SK-N-SH (cell line): ENCODE data around the gene AHCYL1. TPM values are rescaled to one million over a fixed set of nuclear protein-coding genes. Genes with fewer than 3 reads are reported as not detected.

ENCODE experiments used
- CTCF ChIA-PET: fragments of 300-600, 350-600 bp; formaldehyde crosslinking; extraction: SDS; loops from one replicate; lab custom pipeline; 2021; lab: Yijun Ruan, JAX
- POLR2A ChIA-PET: fragments of 350-600 bp; sonication (Branson Sonifier 250); formaldehyde crosslinking; extraction: SDS; loops from one replicate; lab custom pipeline; 2020; ENCODE audit warnings: antibody characterized with exemption, inconsistent platforms; lab: Yijun Ruan, JAX
- DNase-seq: peaks from one replicate; pipeline ENCODE4 v3.0.0; 2012
- H2AFZ ChIP-seq: fragments of 200-600 bp; sonication (generic); 2 replicates; pipeline ENCODE4 v1.8.1; 2016; ENCODE audit warnings: antibody characterized with exemption, mild to moderate bottlenecking, low read depth
- H3F3A ChIP-seq: fragments of 200-600 bp; sonication (generic); replicated peaks from 2 replicates; pipeline ENCODE3; 2016; ENCODE audit warnings: antibody characterized with exemption, mild to moderate bottlenecking; ENCODE audit not compliant: insufficient read depth
- H3K27ac ChIP-seq, 2 experiments: fragments of 200-500 bp in 1 of 2; fragments of 200-600 bp in 1 of 2; sonication (Bioruptor generic) in 1 of 2; sonication (generic), shearing (Covaris generic) in 1 of 2; 2 replicates each; pipeline versions ENCODE4 v1.5.1 to v1.6.1; 2014 to 2016; ENCODE audit warnings: low read depth in 2 of 2, inconsistent platforms in 1 of 2, low read length in 1 of 2, mild to moderate bottlenecking in 1 of 2, mixed read lengths in 1 of 2
- H3K27me3 ChIP-seq: fragments of 200-600 bp; sonication (generic), shearing (Covaris generic); 2 replicates; pipeline ENCODE4 v1.6.1; 2016; ENCODE audit warnings: mixed run types; ENCODE audit not compliant: insufficient read depth
- H3K36me3 ChIP-seq, 2 experiments: fragments of 200-500 bp in 1 of 2; fragments of 200-600 bp in 1 of 2; sonication (Bioruptor generic) in 1 of 2; sonication (generic) in 1 of 2; replicated peaks in 1 of 2; 2 replicates each; pipeline versions ENCODE3 to v1.5.1; 2014 to 2016; ENCODE audit warnings: low read length in 1 of 2, mild to moderate bottlenecking in 1 of 2; ENCODE audit not compliant: insufficient read depth in 2 of 2, control insufficient read depth in 1 of 2
- H3K4me1 ChIP-seq, 2 experiments: fragments of 200-500 bp in 1 of 2; fragments of 200-600 bp in 1 of 2; sonication (Bioruptor generic) in 1 of 2; sonication (generic), shearing (Covaris generic) in 1 of 2; 2 replicates each; pipeline versions ENCODE4 v1.5.1 to v1.6.1; 2014 to 2016; ENCODE audit warnings: low read depth in 1 of 2, low read length in 1 of 2, mixed run types in 1 of 2; ENCODE audit not compliant: insufficient read depth in 2 of 2, control insufficient read depth in 1 of 2
- H3K4me2 ChIP-seq: fragments of 200-600 bp; sonication (generic), shearing (Covaris generic); 2 replicates; pipeline ENCODE4 v1.6.1; 2017; ENCODE audit warnings: mixed run types
- H3K4me3 ChIP-seq, 2 experiments: fragments of 200-500 bp in 1 of 2; fragments of 200-600 bp in 1 of 2; sonication (Bioruptor generic) in 1 of 2; sonication (generic), shearing (Covaris generic) in 1 of 2; 2 replicates each; pipeline versions ENCODE4 v1.5.1 to v1.8.1; 2014 to 2016; ENCODE audit warnings: low read depth in 2 of 2, inconsistent platforms in 1 of 2, low read length in 1 of 2, mild to moderate bottlenecking in 1 of 2, mixed read lengths in 1 of 2, moderate library complexity in 1 of 2
- H3K79me2 ChIP-seq: fragments of 200-600 bp; sonication (generic); 2 replicates; pipeline ENCODE4 v1.8.1; 2017; ENCODE audit warnings: mild to moderate bottlenecking; ENCODE audit not compliant: insufficient read depth
- H3K9ac ChIP-seq: fragments of 200-600 bp; sonication (generic); 2 replicates; pipeline ENCODE4 v1.6.1; 2017; ENCODE audit warnings: mixed run types
- H3K9me2 ChIP-seq: fragments of 200-600 bp; sonication (generic); 2 replicates; pipeline ENCODE4 v1.6.1; 2017; ENCODE audit warnings: mixed run types
- H3K9me3 ChIP-seq: fragments of 200-600 bp; sonication (generic); 2 replicates; pipeline ENCODE4 v1.6.1; 2017; ENCODE audit warnings: mixed run types, mild to moderate bottlenecking, moderate library complexity
- H4K20me1 ChIP-seq: fragments of 200-600 bp; sonication (generic); 2 replicates; pipeline ENCODE4 v1.6.1; 2017; ENCODE audit warnings: mild to moderate bottlenecking, mixed run types; ENCODE audit not compliant: insufficient read depth
- ELF1 ChIP-seq: IDR thresholded peaks from 2 replicates; pipeline ENCODE4 v1.4.0; 2012
- GATA2 ChIP-seq: sonication (generic); formaldehyde crosslinking; IDR thresholded peaks from 2 replicates; pipeline ENCODE4 v1.5.0; 2020; ENCODE audit warnings: mild to moderate bottlenecking, missing genetic modification reagents
- MXI1 ChIP-seq: IDR thresholded peaks from 2 replicates; pipeline ENCODE4 v1.6.1; 2012; ENCODE audit warnings: mild to moderate bottlenecking, low read depth, low read length, improper control_type of control experiment
- NFIC ChIP-seq: IDR thresholded peaks from 2 replicates; pipeline ENCODE4 v1.4.0; 2012; ENCODE audit warnings: borderline replicate concordance
- NRF1 ChIP-seq: IDR thresholded peaks from 2 replicates; pipeline ENCODE4 v1.6.1; 2012; ENCODE audit warnings: low read depth, mild to moderate bottlenecking, low read length
- POLR2AphosphoS5 ChIP-seq: IDR thresholded peaks from 2 replicates; pipeline ENCODE4 v1.6.1; 2012; ENCODE audit warnings: low read depth, low read length
- RCOR1 ChIP-seq: fragments of 150-350 bp; IDR thresholded peaks from 2 replicates; pipeline ENCODE4 v1.6.1; 2017; ENCODE audit warnings: antibody characterized with exemption, low read length
- RXRA ChIP-seq: IDR thresholded peaks from 2 replicates; pipeline ENCODE4 v1.4.0; 2012; ENCODE audit warnings: low read depth, mild to moderate bottlenecking, borderline replicate concordance
- TCF12 ChIP-seq: IDR thresholded peaks from 2 replicates; pipeline ENCODE4 v1.4.0; 2012
- TEAD4 ChIP-seq: IDR thresholded peaks from 2 replicates; pipeline ENCODE4 v1.4.0; 2012; ENCODE audit warnings: mild to moderate bottlenecking, borderline replicate concordance; ENCODE audit not compliant: insufficient read depth
- YY1 ChIP-seq: IDR thresholded peaks from 2 replicates; pipeline ENCODE4 v1.4.0; 2012; ENCODE audit warnings: low read depth, mild to moderate bottlenecking
- WGBS: methylation state at CpG from one replicate; pipeline ENCODE4 v1.1.6; 2017; ENCODE audit warnings: low lambda C conversion rate; 5-methylcytosine and 5-hydroxymethylcytosine counted together
- polyA plus RNA-seq, 3 experiments: library from polyadenylated mRNA; depleted of rRNA; stranded (reverse); fragments of >200 nt; gene quantifications; 2 replicates each; pipeline ENCODE4 v1.2.3, GENCODE V29; 2012
- TF ChIP-seq, protein P1 (sequence below): fragments of 200-600 bp; sonication (generic); IDR thresholded peaks from 2 replicates; pipeline ENCODE4 v1.6.1; 2017; ENCODE audit warnings: antibody characterized with exemption, mild to moderate bottlenecking, moderate library complexity
- TF ChIP-seq, protein P2 (sequence below): fragments of 150-350 bp; IDR thresholded peaks from 2 replicates; pipeline ENCODE4 v1.6.1; 2017; ENCODE audit warnings: antibody characterized with exemption, low read length, low read depth, borderline replicate concordance
- TF ChIP-seq, protein P3 (sequence below): fragments of 150-350 bp; IDR thresholded peaks from 2 replicates; pipeline ENCODE4 v1.6.1; 2016; ENCODE audit warnings: mild to moderate bottlenecking, low read depth, low read length
- TF ChIP-seq, protein P4 (sequence below): IDR thresholded peaks from 2 replicates; pipeline ENCODE4; 2012
- TF ChIP-seq, protein P5 (sequence below): IDR thresholded peaks from 2 replicates; pipeline ENCODE4 v1.4.0; 2012; ENCODE audit warnings: low read depth

Gene AHCYL1
- polyA plus RNA-seq, 1 of the 3 experiments (the other 2 are of a cell fraction) = 39.7 TPM

DNA sequence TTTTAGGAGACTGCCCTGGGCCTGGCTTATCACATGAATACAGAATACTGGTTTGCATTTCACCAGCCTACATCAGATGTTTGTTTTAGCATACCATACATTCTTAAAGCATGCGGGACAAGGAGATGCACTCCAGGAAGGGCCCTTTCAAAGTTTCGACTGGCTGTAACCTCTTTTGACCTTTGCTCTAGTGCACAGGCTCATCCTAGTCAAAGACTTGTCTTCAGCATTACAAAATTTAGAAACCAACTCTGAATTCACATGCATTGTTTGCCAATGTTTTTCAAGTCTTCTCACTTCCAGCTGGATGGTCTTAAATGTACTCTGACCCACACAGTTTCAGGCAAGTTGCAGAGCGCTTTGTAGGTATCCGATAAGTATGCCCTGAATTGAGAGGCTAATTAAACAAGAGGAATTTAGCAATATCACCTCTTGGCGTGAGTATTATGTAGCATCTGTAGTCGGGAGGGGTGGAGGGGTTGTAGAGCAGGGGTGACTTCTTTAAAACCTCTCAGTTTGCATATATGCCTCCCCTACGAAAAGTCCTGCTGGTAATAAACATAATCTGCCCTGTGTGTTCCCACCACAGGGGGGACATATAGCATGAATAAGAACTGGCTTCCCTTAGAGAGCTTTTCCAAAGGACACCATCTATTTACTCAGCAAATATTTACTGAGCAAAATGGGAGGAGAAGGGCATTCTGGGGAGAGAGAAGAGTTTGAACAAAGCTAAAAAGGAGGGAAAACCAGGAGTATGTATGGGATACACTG is 24.4 kb upstream of the AHCYL1 start:
- ChIA-PET CTCF (interaction anchor here (1.3 to 5.4 kb wide), 3 partner anchors 23 to 185 kb away, joined by 3 to 33 read pairs (median 3); partner anchors contain the start of gene AHCYL1), POLR2A (no interaction called here)
- H3K79me2 ChIP-seq = no peaks in the 10 kb centered on the region
- H3K9ac ChIP-seq = peak overlapping the region; percentile 48; the same call in 1 of the 2 replicates
- H3F3A ChIP-seq = no peaks in the 10 kb centered on the region
- peak overlapping the region; percentile 80; the same call in 1 of the 2 replicates for H2AFZ ChIP-seq
- no peaks in the 10 kb centered on the region for H3K27me3 ChIP-seq
- H3K9me3 ChIP-seq = no peaks in the 10 kb centered on the region
- H3K36me3 ChIP-seq = no peaks in the 10 kb centered on the region
- WGBS = 57% methylated on average over 7 of the region's 7 CpGs
- H3K9me2 ChIP-seq = no peaks in the 10 kb centered on the region
- no peaks in the 10 kb centered on the region for H4K20me1 ChIP-seq
- peak overlapping the region; percentile 46; the same call in 1 of the 2 replicates for H3K4me2 ChIP-seq
- no peak for DNase-seq
- no peak for TF ChIP-seq RCOR1
- TF ChIP-seq TEAD4 = no peak
- TF ChIP-seq, protein P1, sequence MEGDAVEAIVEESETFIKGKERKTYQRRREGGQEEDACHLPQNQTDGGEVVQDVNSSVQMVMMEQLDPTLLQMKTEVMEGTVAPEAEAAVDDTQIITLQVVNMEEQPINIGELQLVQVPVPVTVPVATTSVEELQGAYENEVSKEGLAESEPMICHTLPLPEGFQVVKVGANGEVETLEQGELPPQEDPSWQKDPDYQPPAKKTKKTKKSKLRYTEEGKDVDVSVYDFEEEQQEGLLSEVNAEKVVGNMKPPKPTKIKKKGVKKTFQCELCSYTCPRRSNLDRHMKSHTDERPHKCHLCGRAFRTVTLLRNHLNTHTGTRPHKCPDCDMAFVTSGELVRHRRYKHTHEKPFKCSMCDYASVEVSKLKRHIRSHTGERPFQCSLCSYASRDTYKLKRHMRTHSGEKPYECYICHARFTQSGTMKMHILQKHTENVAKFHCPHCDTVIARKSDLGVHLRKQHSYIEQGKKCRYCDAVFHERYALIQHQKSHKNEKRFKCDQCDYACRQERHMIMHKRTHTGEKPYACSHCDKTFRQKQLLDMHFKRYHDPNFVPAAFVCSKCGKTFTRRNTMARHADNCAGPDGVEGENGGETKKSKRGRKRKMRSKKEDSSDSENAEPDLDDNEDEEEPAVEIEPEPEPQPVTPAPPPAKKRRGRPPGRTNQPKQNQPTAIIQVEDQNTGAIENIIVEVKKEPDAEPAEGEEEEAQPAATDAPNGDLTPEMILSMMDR = peak; percentile 23; the same call in 1 of the 2 replicates
- no peak for TF ChIP-seq NRF1
- no peak for TF ChIP-seq ELF1
- TF ChIP-seq TCF12 = peak; percentile 64; the same call in 1 of the 2 replicates
- no peak for TF ChIP-seq GATA2 (CRISPR knock-in tag)
- TF ChIP-seq, protein P2, sequence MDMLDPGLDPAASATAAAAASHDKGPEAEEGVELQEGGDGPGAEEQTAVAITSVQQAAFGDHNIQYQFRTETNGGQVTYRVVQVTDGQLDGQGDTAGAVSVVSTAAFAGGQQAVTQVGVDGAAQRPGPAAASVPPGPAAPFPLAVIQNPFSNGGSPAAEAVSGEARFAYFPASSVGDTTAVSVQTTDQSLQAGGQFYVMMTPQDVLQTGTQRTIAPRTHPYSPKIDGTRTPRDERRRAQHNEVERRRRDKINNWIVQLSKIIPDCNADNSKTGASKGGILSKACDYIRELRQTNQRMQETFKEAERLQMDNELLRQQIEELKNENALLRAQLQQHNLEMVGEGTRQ = no peak
- TF ChIP-seq MXI1 = no peak
- TF ChIP-seq, protein P3, sequence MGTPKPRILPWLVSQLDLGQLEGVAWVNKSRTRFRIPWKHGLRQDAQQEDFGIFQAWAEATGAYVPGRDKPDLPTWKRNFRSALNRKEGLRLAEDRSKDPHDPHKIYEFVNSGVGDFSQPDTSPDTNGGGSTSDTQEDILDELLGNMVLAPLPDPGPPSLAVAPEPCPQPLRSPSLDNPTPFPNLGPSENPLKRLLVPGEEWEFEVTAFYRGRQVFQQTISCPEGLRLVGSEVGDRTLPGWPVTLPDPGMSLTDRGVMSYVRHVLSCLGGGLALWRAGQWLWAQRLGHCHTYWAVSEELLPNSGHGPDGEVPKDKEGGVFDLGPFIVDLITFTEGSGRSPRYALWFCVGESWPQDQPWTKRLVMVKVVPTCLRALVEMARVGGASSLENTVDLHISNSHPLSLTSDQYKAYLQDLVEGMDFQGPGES = no peak
- peak; percentile 20; the same call in 1 of the 2 replicates for TF ChIP-seq NFIC
- TF ChIP-seq RXRA = peak; percentile 78
- TF ChIP-seq, protein P4, sequence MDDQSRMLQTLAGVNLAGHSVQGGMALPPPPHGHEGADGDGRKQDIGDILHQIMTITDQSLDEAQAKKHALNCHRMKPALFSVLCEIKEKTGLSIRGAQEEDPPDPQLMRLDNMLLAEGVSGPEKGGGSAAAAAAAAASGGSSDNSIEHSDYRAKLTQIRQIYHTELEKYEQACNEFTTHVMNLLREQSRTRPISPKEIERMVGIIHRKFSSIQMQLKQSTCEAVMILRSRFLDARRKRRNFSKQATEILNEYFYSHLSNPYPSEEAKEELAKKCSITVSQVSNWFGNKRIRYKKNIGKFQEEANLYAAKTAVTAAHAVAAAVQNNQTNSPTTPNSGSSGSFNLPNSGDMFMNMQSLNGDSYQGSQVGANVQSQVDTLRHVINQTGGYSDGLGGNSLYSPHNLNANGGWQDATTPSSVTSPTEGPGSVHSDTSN = no peak
- TF ChIP-seq, protein P5, sequence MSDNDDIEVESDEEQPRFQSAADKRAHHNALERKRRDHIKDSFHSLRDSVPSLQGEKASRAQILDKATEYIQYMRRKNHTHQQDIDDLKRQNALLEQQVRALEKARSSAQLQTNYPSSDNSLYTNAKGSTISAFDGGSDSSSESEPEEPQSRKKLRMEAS = peak; percentile 73
- TF ChIP-seq POLR2AphosphoS5 = peak; percentile 22; the same call in 1 of the 2 replicates
- TF ChIP-seq YY1 = no peak
- H3K4me3 ChIP-seq = no peak overlapping the region
- peak overlapping the region; percentile 66 to 85; a peak in 3 of 4 replicates for H3K27ac ChIP-seq
- H3K4me1 ChIP-seq = peaks cover 3 to 16% of the 10 kb centered on the region in 2 experiments; a peak in 2 of 4 replicates
